Measurements from ENCODE around the gene RPS2. TPM values are rescaled to one million over a fixed set of nuclear protein-coding genes. Genes with fewer than 3 reads are reported as not detected.

RPS2 gene
- total and polyA plus RNA-seq, 2 donors (not counting 1 experiment from before 2014, with no cell fraction given), result 3,261 to 6,138 TPM

- Histone ChIP-seq H3K9me3 (ENCODE audit: control extremely low read depth in 1 of 3, control insufficient read depth in 2 of 3, insufficient read depth in 1 of 3, low read length in 2 of 3) (no peaks in the 10 kb centered on the region), H2AFZ (ENCODE audit: insufficient read depth, low read depth, low read length, poor library complexity, severe bottlenecking) (no peak overlapping the region), H3K4me2 (replicated peaks; ENCODE audit: low read depth, low read length, poor library complexity, severe bottlenecking) (no peak overlapping the region), H3K36me3 (replicated peaks in 1 of 2; ENCODE audit: control extremely low read depth in 1 of 2, control insufficient read depth in 1 of 2, extremely low read depth in 1 of 2, insufficient read depth in 2 of 2, low read length in 1 of 2) (no peaks in the 10 kb centered on the region), H3K79me2 (ENCODE audit: control insufficient read depth, insufficient read depth, low read length) (no peaks in the 10 kb centered on the region), H4K20me1 (ENCODE audit: control insufficient read depth, insufficient read depth, low read length, poor library complexity, severe bottlenecking) (no peaks in the 10 kb centered on the region), H3K4me1 (ENCODE audit: control insufficient read depth in 2 of 2, insufficient read depth in 2 of 2, low read length in 2 of 2) (peaks cover 14 to 19% of the 10 kb centered on the region in 2 donors), H3K9ac (ENCODE audit: low read length) (no peak overlapping the region), H3K4me3 (ENCODE audit: control extremely low read depth in 1 of 5, extremely low read depth in 1 of 5, insufficient read depth in 1 of 5, low read depth in 2 of 5, low read length in 4 of 5) (no peak overlapping the region), H3K27me3 (replicated peaks in 1 of 4; ENCODE audit: control extremely low read depth in 1 of 4, control insufficient read depth in 3 of 4, insufficient read depth in 4 of 4, low read length in 3 of 4) (no peaks in the 10 kb centered on the region), H3K27ac (ENCODE audit: low read length in 2 of 2) (no peak overlapping the region)
- ATAC-seq (ENCODE audit: low read depth), result no peak
- no peak overlapping the region for H3K27ac Mint-ChIP-seq
- intact Hi-C loops (cut with micrococcal nuclease), result loop anchor here (10.0 kb wide), 1 partner anchor 50 kb away; no protein-coding TSS in a partner anchor
- DNase-seq, result no peak
- WGBS (ENCODE audit: insufficient coverage), result 87% methylated on average over 12 of the region's 21 CpGs
- no peaks in the 10 kb centered on the region for H3K9me3 Mint-ChIP-seq (ENCODE audit: insufficient read depth)
- H3K4me3 Mint-ChIP-seq, result peak overlapping the region; percentile 45
- ChIA-PET POLR2A (no interaction called here), CTCF (interaction anchor here (1.6 kb wide), 1 partner anchor 16 kb away, joined by 7 read pairs; no protein-coding TSS in a partner anchor)
- peaks cover 21% of the 10 kb centered on the region for H3K4me1 Mint-ChIP-seq
- TF ChIP-seq EZH2 (IDR thresholded peaks at IDR 0.05; ENCODE audit: borderline replicate concordance, insufficient read depth, low read depth, low read length, poor library complexity, severe bottlenecking) (no peak), CTCF (IDR thresholded peaks at IDR 0.05) (no peak)
- no peaks in the 10 kb centered on the region for H3K27me3 Mint-ChIP-seq
Observed at GRCh38 chr16:1944612-1945199, 19.9 kb downstream of the RPS2 start.
